Right renal pelvis (tissue), 4 donors: ENCODE data around the gene KRTAP19-5. TPM values are rescaled to one million over a fixed set of nuclear protein-coding genes. Genes with fewer than 3 reads are reported as not detected.
"Not testable (repeated sequence)": the region's sequence is repeated elsewhere in the genome, so short reads cannot be mapped to it uniquely, and the experiment has no call there.

Experiments
- DNase-seq, 4 donors: peaks; one replicate each; pipeline ENCODE4 v3.0.0-alpha.2; 2013; ENCODE audit warnings: low read depth in 4 of 4, low spot score in 3 of 4, missing footprints in 1 of 4
- polyA plus RNA-seq, 4 donors: library from polyadenylated mRNA; unstranded; fragments of 120-200 nt; gene quantifications; one replicate each; pipeline ENCODE4 v1.2.1, GENCODE V29; 2013; ENCODE audit not compliant: insufficient read length in 4 of 4

KRTAP19-5 gene
- polyA plus RNA-seq = not detected

DNA sequence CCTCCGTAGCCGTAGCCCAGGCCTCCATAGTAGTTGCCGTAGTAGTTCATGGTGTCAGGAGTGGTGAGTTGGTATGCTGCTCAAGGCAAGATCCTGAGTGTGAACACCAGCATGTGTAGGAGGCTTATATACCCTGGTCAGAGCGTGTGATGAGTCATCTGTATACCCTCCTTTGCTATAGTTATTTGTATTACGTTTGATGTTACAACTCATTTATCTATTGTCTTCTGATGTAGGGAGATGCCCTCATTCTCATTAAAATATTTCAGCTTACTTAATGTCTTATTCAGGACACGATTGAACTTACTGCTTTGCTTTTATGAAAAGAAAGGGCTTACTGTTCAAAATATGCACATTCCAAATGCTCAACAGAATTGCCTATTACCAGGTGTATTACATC, at the start of gene KRTAP19-5:
TSS of gene KRTAP19-5 (minus strand) at position 101 of the 400 bp plus-strand sequence. CDS start at position 50, 51 bp downstream.
- no peak for DNase-seq

DNA sequence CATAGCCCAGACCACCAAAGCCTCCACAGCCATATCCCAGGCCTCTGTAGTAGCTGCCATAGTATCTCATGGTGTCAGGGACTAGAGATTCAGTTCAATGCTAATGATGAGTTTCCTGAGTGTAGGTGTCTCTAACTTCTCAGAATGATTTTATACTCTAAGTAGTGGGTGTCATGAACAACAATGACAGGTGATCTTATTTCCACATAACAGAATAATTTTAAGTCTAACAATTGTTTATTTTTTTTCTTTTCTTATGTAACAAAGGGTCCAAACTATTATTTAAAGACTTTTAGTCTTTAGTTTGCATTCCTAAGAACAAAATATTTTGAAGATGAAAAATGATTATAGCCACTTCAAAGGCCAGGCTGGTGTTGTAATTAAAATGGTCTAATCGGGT, 39.8 kb upstream of the KRTAP19-5 start, which contains the start of gene KRTAP19-6:
TSS of gene KRTAP19-6 (minus strand) at position 101 of the 400 bp plus-strand sequence. CDS start at position 70, 31 bp downstream.
- no peak for DNase-seq

DNA sequence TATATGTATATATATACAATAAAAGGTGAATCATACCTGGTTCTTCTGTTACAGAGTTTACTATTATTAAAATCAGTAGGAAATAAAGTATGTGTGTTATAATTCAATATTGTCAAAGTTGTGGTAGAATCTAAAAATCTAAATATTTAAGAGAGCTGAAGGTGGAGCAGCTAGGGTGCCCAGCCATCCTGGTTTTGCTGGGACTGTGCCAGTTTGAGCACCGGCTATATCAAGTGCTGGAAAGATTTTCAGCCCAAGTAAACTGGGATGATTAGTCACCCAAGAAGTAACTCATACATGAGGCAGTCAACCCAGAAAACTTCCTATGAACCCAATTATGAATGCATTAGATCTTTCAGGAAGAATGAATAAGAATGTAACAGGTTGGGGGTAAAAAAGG, 16.9 kb upstream of the KRTAP19-5 start:
- DNase-seq = no peak

DNA sequence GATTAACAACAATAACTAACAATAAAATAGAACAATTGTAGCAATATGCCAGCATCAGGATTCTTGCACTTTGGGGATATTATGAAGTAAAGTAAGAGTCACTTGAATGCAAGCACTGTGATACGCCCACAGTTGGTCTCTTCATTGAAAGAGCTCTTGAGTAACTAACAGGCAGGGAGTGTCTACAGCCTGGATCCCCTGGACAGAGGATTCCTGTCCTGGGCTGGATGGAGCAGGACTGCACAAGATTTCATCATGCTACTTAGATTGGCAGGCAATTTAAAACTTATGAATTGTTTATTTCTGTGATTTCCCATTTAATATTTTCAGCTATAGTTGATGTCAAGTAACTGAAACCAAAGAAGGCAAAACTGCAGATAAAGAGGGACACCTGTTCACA, 13.7 kb upstream of the KRTAP19-5 start:
- no peak for DNase-seq

DNA sequence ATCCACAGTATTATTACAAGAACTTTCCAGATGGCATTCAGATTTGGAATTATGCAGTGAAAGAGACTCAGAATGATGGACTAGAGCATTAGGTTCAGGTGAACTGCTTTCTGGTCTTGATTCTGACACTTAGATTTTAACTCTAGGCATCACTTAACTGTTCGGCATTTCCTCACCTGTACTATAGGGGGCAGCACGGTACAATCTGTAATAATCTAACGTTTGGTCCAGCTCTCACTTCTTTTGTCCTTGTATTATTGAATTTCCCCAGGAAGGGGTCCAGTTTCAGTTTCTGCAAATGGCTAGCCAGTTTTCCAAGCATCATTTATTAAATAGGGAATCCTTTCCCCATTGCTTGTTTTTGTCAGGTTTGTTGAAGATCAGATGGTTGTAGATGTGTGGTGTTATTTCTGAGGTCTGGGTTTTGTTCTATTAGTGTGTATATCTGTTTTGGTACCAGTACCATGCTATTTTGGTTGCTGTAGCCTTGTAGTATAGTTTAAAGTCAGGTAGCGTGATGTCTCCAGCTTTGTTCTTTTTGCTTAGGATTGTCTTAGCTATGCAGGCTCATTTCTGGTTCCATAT, 3.8 kb upstream of the KRTAP19-5 start:
- not testable (repeated sequence) for DNase-seq

DNA sequence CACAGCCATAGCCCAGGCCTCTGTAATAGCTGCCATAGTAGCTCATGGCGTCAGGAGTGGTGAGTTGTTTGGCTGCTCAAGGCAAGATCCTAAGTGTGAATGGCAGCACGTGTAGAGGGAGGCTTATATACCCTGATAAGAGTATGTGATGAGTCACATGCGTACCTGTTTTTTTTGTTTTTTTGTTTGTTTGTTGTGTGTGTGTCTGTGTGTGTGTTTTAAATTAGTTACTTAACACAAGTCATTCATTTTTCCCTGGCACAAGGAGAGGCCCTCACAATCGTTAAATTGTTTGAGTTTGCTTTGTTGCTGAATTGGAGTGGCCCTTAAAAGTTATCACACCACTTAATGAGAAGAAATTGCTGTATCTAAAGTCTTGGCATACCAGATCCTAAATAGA, 4.9 kb downstream of the KRTAP19-5 start, which contains the start of gene KRTAP19-4:
TSS of gene KRTAP19-4 (minus strand) at position 101 of the 400 bp plus-strand sequence. CDS start at position 46, 55 bp downstream.
- no peak for DNase-seq

DNA sequence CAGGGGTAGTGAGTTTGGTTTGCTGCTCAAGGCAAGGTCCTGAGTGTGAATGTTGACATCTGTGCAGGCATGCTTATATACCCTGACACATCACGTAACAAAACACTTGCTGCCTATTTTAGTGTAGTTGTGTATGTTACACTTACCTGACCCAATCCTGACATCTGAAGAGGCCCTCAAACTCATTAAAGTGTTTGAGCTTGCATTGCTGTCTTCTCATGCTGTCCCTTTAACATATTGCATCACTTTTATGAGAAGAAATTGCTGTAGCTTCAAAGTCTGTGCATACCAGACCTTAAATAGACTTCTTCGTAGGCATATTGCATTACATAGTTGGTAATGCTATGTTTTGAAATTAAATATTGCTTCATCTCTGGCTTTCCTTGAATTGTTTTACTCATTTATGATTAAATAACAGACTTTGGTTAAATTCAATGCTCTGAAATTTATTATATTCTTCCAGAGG, 9.9 kb downstream of the KRTAP19-5 start, which contains the start of gene KRTAP19-3:
TSS of gene KRTAP19-3 (minus strand) at position 51 of the 466 bp plus-strand sequence. CDS start 56 bp downstream, outside the sequence.
- DNase-seq = no peak

DNA sequence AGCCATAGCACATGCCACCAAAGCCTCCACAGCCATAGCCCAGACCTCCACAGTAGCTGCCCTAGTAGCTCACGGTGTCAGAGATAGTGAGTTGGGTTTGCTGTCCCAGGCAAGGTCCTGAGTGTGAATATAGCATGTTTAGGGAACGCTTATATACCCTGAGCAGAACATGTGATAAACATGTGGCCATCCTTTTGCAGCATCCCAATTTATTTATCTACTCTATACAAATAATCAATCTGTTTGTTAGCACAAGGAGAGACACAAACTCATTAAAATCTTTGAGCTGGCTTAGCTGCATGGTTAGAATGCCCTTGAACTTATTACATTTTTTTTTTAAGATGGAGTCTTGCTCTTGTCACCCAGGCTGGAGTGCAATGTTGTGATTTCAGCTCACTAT, 14.6 kb downstream of the KRTAP19-5 start, which contains the start of gene KRTAP19-2:
TSS of gene KRTAP19-2 (minus strand) at position 101 of the 400 bp plus-strand sequence. CDS start at position 13, 88 bp downstream.
- no peak for DNase-seq

DNA sequence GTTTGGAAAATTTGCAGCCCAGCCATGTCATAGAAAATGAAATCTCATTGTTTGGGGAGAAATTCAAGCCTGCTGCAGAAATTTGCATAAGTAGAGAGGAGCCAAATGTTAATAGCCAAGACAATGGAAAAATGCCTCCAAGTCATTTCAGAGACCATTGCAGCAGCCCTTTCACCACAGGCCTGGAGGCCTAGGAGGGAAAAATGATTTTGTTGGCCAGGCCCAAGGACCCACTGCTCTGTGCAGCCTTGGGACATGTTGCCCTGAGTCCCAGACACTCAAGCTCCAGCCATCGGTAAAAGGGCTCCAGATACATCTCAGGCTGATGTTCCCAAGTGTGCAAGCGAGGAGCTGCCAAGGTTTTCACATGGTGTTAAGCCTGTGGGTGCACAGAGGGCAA, 15.8 kb downstream of the KRTAP19-5 start:
- no peak for DNase-seq

DNA sequence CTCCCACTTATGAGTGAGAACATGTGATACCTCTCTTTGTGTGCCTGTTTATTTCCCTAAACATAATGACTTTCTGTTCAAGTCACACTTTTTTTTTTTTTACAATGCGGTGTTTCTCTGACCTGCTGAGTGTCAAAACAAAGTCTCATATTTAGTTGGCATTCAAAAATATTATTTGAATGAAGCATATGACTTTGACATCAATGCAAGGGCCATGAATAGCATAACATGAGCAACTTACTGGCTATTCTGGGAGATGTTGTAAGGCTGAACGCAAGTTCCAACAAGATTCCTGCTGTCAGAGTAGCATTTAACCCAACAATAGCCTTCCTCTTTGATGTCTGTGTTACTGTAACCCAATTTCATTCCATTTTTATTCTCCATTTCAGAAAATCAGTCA, 19.8 kb downstream of the KRTAP19-5 start:
- DNase-seq = no peak

DNA sequence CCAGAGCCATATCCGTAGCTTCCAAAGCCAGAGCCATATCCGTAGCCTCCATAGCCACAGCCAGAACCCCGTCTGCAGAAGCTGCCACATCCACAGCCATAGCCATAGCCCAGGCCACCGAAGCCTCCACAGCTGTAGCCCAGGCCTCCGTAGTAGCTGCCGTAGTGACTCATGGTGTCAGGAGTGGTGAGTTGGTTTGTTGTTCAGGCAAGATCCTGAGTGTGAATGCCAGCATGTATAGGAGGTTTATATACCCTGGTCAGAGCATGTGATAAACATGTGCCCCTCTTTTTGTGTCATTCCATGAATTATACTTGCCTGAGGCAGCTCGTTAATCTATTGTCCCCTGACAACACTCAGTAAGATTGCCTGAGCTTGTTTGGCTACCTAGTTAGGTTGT, 21.8 kb downstream of the KRTAP19-5 start, which contains the start of gene KRTAP19-1:
TSS of gene KRTAP19-1 (minus strand) at position 223 of the 400 bp plus-strand sequence. CDS start at position 173, 50 bp downstream.
- DNase-seq = no peak

DNA sequence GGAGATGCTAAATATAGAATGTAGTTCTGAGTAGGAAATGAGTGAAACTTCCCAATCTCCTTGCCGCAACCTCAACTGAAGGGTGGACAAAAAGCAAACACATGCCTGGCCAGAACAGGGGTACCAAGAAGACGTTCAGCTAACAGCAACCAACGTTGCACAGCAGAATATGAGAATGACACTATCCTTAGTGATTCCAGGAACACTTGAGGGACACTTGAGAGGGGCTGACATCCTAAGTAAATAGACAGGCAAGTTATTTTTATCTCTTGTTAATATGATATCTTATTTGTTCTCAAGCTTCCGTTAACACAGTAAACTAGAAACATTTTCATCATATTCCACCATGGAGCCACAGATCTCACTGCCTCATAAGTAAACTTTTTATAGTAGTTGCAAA, 22.7 kb downstream of the KRTAP19-5 start:
- no peak for DNase-seq

DNA sequence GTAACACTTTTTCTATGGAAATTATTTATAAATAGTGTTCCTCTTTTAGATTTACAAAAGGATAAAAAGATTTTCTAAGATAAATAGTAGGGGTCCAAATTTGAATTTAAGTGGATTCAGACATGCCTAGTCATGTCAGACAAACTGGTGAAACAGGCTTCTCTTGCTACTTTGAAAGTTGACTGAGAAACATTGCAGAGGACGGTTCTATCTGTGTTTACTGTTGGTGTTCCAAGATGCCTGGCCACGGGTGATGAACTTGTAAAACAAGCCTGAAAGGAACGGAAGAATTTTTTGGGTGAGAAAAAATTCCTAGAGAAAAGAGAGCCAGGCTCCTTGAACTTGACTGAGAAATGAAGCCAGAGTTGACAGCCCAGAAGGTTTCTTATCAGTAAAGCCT, 23.9 kb downstream of the KRTAP19-5 start:
- no peak for DNase-seq

DNA sequence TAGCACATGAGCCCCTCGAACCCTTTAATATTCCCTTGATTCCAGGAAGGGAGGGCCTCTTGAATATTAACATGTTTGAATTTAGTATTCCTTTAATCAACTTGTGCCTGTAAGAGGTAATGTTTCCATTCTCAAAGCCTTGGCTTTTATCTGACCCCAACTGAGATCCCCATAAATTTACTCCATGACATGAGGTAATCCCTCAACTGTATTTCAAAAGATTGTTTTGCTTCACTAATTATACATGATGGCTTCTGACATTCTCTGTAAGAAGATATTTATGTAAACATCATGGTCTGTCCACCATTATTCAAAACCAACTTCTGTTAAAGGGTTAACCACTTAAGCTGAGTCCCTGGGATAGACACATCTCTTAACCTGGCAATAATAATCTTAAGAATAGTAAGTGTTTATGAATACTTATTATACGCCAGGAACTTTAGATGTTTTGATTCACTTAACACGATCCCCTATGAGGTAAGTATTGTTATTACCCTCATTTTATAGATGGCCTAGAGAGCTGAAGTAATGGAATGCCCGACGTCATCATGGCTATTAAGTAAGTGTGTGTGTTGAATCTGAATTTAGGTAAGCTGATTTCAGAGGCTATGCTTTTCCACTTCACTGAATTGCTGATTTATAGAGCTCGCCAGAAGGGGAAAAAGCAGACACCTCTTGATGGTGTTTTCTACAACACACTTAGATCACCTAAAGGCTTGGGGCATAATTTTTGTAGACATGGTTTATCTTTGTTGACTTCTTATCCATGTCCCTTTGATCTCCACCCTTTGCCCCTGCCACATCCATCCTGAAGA, 32.8 kb downstream of the KRTAP19-5 start:
- DNase-seq = peak in 2 of 4 donors; percentile 18 to 30

DNA sequence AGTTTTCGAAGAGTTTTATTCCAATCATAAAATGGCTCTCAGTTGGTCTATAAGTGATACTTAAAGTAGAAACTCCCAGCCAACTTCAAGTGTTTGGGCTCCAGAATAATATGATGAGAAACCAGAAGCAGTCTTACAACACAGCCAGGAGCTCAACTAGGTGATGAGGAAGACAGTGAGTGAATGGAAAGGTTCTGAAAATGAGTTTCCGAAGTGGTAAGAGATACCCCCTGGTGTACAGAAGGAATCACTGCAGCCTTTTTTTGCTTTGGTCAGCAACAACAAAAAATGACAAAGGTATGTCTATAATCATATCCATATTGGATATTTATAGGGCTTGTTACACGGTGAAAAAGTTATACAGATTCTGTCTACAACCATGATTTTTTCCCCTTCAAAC, 38.2 kb downstream of the KRTAP19-5 start:
- no peak for DNase-seq

Other genes with a start within 250 kb of the KRTAP19-5 start
- gene KRTAP24-1, start 219.2 kb downstream of the KRTAP19-5 start, polyA plus RNA-seq = not detected
- gene KRTAP25-1, start 212.6 kb downstream of the KRTAP19-5 start, polyA plus RNA-seq = not detected
- not detected for gene KRTAP26-1, start 181.8 kb downstream of the KRTAP19-5 start, polyA plus RNA-seq
- not detected for gene KRTAP27-1, start 164.4 kb downstream of the KRTAP19-5 start, polyA plus RNA-seq
- not detected for gene KRTAP23-1, start 153.5 kb downstream of the KRTAP19-5 start, polyA plus RNA-seq
- not detected for gene KRTAP13-2, start 129.9 kb downstream of the KRTAP19-5 start, polyA plus RNA-seq
- gene KRTAP13-1, start 106.1 kb downstream of the KRTAP19-5 start, polyA plus RNA-seq = not detected
- gene KRTAP13-3, start 76.2 kb downstream of the KRTAP19-5 start, polyA plus RNA-seq = not detected
- not detected for gene KRTAP13-4, start 71.9 kb downstream of the KRTAP19-5 start, polyA plus RNA-seq
- not detected for gene KRTAP15-1, start 61.9 kb downstream of the KRTAP19-5 start, polyA plus RNA-seq
- not detected for gene KRTAP19-1, start 21.8 kb downstream of the KRTAP19-5 start, polyA plus RNA-seq
- not detected for gene KRTAP19-2, start 14.7 kb downstream of the KRTAP19-5 start, polyA plus RNA-seq
- not detected for gene KRTAP19-3, start 10.1 kb downstream of the KRTAP19-5 start, polyA plus RNA-seq
- not detected for gene KRTAP19-4, start 5.0 kb downstream of the KRTAP19-5 start, polyA plus RNA-seq
- not detected for gene KRTAP19-6, start 39.7 kb upstream of the KRTAP19-5 start, polyA plus RNA-seq
- not detected for gene KRTAP19-7, start 59.2 kb upstream of the KRTAP19-5 start, polyA plus RNA-seq
- gene KRTAP22-2, start 88.3 kb upstream of the KRTAP19-5 start, polyA plus RNA-seq = not detected
- gene KRTAP6-3, start 90.3 kb upstream of the KRTAP19-5 start, polyA plus RNA-seq = not detected
- gene KRTAP6-2, start 96.8 kb upstream of the KRTAP19-5 start, polyA plus RNA-seq = not detected
- gene KRTAP22-1, start 98.9 kb upstream of the KRTAP19-5 start, polyA plus RNA-seq = not detected
- not detected for gene KRTAP6-1, start 111.8 kb upstream of the KRTAP19-5 start, polyA plus RNA-seq
- gene KRTAP20-1, start 114.3 kb upstream of the KRTAP19-5 start, polyA plus RNA-seq = not detected
- gene KRTAP20-4, start 118.5 kb upstream of the KRTAP19-5 start, polyA plus RNA-seq = not detected
- not detected for gene KRTAP20-2, start 133.1 kb upstream of the KRTAP19-5 start, polyA plus RNA-seq
- not detected for gene KRTAP20-3, start 140.7 kb upstream of the KRTAP19-5 start, polyA plus RNA-seq
- not detected for gene KRTAP21-3, start 216.6 kb upstream of the KRTAP19-5 start, polyA plus RNA-seq
- gene KRTAP21-2, start 245.1 kb upstream of the KRTAP19-5 start, polyA plus RNA-seq = not detected